Measurements from ENCODE around the gene PPP1R12C.

Gene PPP1R12C

GRCh38 chr19:55146078-55146704, 28.8 kb upstream of the PPP1R12C start:
- no peak for DNase-seq

GRCh38 chr19:55145232-55145631, 27.8 kb upstream of the PPP1R12C start:
- DNase-seq = no peak

- DNase-seq = no peak
These were observed 24.3 kb upstream of the PPP1R12C start for GRCh38 chr19:55141696-55142095.

- no peak for DNase-seq
These were observed 20.5 kb upstream of the PPP1R12C start for GRCh38 chr19:55137915-55138314.

GRCh38 chr19:55136399-55137102, 19.1 kb upstream of the PPP1R12C start:
- DNase-seq = no peak

- DNase-seq = no peak
These were observed 17.3 kb upstream of the PPP1R12C start for GRCh38 chr19:55134736-55135135.

- DNase-seq = no peak
These were observed 16.4 kb upstream of the PPP1R12C start for GRCh38 chr19:55133639-55134444.

- no peak for DNase-seq
These were observed 15.2 kb upstream of the PPP1R12C start for GRCh38 chr19:55132453-55133129.

- no peak for DNase-seq
These were observed 14.0 kb upstream of the PPP1R12C start for GRCh38 chr19:55131421-55131820.

GRCh38 chr19:55119053-55119452, 1.6 kb upstream of the PPP1R12C start:
- no peak for DNase-seq

- DNase-seq = no peak
These were observed 1.1 kb upstream of the PPP1R12C start for GRCh38 chr19:55118401-55118991.

- peak; percentile 97 for DNase-seq
These were observed 390 bp upstream of the PPP1R12C start for GRCh38 chr19:55117663-55118391.

- DNase-seq = no peak
These were observed 1.1 kb downstream of the PPP1R12C start for GRCh38 chr19:55116232-55116858.

- DNase-seq = no peak
These were observed 1.9 kb downstream of the PPP1R12C start for GRCh38 chr19:55115446-55116065.

- no peak for DNase-seq
These were observed 2.8 kb downstream of the PPP1R12C start for GRCh38 chr19:55114566-55115145.

- no peak for DNase-seq
These were observed 3.8 kb downstream of the PPP1R12C start for GRCh38 chr19:55113570-55114039.

GRCh38 chr19:55112777-55113569, 4.5 kb downstream of the PPP1R12C start:
- no peak for DNase-seq

- DNase-seq = no peak
These were observed 5.1 kb downstream of the PPP1R12C start for GRCh38 chr19:55112246-55112776.

- no peak for DNase-seq
These were observed 6.1 kb downstream of the PPP1R12C start for GRCh38 chr19:55111238-55111831.

All from activated gamma-delta T cell (primary cell).